Ascending aorta (tissue), 2 donors: ENCODE results near the gene PEBP1. TPM values are rescaled to one million over a fixed set of nuclear protein-coding genes. Genes with fewer than 3 reads are reported as not detected.

Source experiments
- DNase-seq, 2 donors: peaks; one replicate each; pipeline ENCODE4 v3.0.0-alpha.2; 2019; ENCODE audit warnings: low spot score in 2 of 2
- H3K27ac ChIP-seq, 2 donors: fragments of 200-600 bp; sonication (generic); one replicate each; pipeline ENCODE4 v1.5.1; 2016 to 2017; ENCODE audit warnings: mild to moderate bottlenecking in 1 of 2
- H3K27me3 ChIP-seq: fragments of 200-600 bp; sonication (generic); one replicate; pipeline ENCODE4 v1.5.1; 2017
- H3K36me3 ChIP-seq, 2 donors: fragments of 200-600 bp; sonication (generic); one replicate each; pipeline ENCODE4 v1.5.1; 2016
- H3K4me1 ChIP-seq, 2 donors: fragments of 200-600 bp; sonication (generic); one replicate each; pipeline ENCODE4 v1.5.1; 2016 to 2017; ENCODE audit warnings: mild to moderate bottlenecking in 1 of 2
- H3K4me3 ChIP-seq, 2 donors: fragments of 200-600 bp; sonication (generic); one replicate each; pipeline ENCODE4 v1.5.1; 2016 to 2017; ENCODE audit warnings: mild to moderate bottlenecking in 1 of 2
- H3K9me3 ChIP-seq, 2 donors: fragments of 200-600 bp; sonication (generic); one replicate each; pipeline ENCODE4 v1.5.1; 2016
- CTCF ChIP-seq, 3 experiments: fragments of 200-600 bp in 2 of 3; fragments of 450-650 bp in 1 of 3; sonication (generic) in 2 of 3; IDR thresholded peaks; one replicate each; pipeline ENCODE4 v1.5.1; 2016 to 2019; ENCODE audit warnings: antibody characterized with exemption in 3 of 3, mild to moderate bottlenecking in 1 of 3, moderate library complexity in 1 of 3
- intact Hi-C: fragments of 100-400 bp; cut with DNase I; formaldehyde crosslinking; loops from one replicate; pipeline ENCODE4 v1.15.1; 2023
- total RNA-seq: library from RNA; depleted of rRNA; stranded (reverse); fragments of >200 nt; gene quantifications from one replicate; pipeline ENCODE4 v1.1.0, GENCODE V29; 2016

The PEBP1 gene
- total RNA-seq, 1 donor from 2014 or later: 312 TPM

- TF ChIP-seq CTCF (IDR thresholded peaks at IDR 0.05): no peak
- Histone ChIP-seq H3K9me3 (no peaks in the 10 kb centered on the region), H3K4me3 (peak overlapping the region; percentile 34 to 54), H3K27ac (peak overlapping the region; percentile 64 to 78), H3K27me3 (no peaks in the 10 kb centered on the region), H3K36me3 (no peaks in the 10 kb centered on the region), H3K4me1 (peaks cover 0 to 12% of the 10 kb centered on the region in 2 donors)
- intact Hi-C loops: loop anchor here (5.0 kb wide), 1 partner anchor 117 kb away; no protein-coding TSS in a partner anchor
- no peak for DNase-seq
These were observed 54.3 kb downstream of the PEBP1 start for GRCh38 chr12:118190266-118190665.

GRCh38 chr12:118193477-118193876 lies 57.6 kb downstream of the PEBP1 start:
- TF ChIP-seq CTCF (IDR thresholded peaks at IDR 0.05): no peak
- Histone ChIP-seq H3K4me3 (no peak overlapping the region), H3K36me3 (peaks cover 6% of the 10 kb centered on the region in 2 donors), H3K9me3 (no peaks in the 10 kb centered on the region), H3K4me1 (peaks cover 0 to 7% of the 10 kb centered on the region in 2 donors), H3K27ac (no peak overlapping the region), H3K27me3 (no peaks in the 10 kb centered on the region)
- no peak for DNase-seq
- intact Hi-C loops: loop anchor here (5.0 kb wide), 1 partner anchor 114 kb away; no protein-coding TSS in a partner anchor

- no peaks in the 10 kb centered on the region for H3K27me3 ChIP-seq
- H3K4me3 ChIP-seq: no peak overlapping the region
- TF ChIP-seq CTCF (IDR thresholded peaks at IDR 0.05): no peak
- intact Hi-C loops: loop anchor here (5.0 kb wide), 1 partner anchor 113 kb away; no protein-coding TSS in a partner anchor
- no peak overlapping the region for H3K27ac ChIP-seq
- H3K4me1 ChIP-seq: peaks cover 0 to 7% of the 10 kb centered on the region in 2 donors
- peaks cover 9 to 11% of the 10 kb centered on the region in 2 donors for H3K36me3 ChIP-seq
- DNase-seq: no peak
- no peaks in the 10 kb centered on the region for H3K9me3 ChIP-seq
These were observed 58.0 kb downstream of the PEBP1 start for GRCh38 chr12:118193958-118194357.

Other genes starting within 250 kb of the PEBP1 start
- gene KSR2, start 167.1 kb upstream of the PEBP1 start, total RNA-seq: 0.11 TPM
- 5.2 TPM for gene RFC5, start 119.4 kb upstream of the PEBP1 start, total RNA-seq
- gene WSB2, start 74.9 kb upstream of the PEBP1 start, total RNA-seq: 68.6 TPM
- 38.3 TPM for gene VSIG10, start 32.1 kb upstream of the PEBP1 start, total RNA-seq
- 39.3 TPM for gene TAOK3, start 236.8 kb downstream of the PEBP1 start, total RNA-seq
- gene SUDS3, start 240.4 kb downstream of the PEBP1 start, total RNA-seq: 8.0 TPM